HG03095 (cell line): ENCODE results near the gene IGFBP4.

Source experiments
- ATAC-seq: cut with Tn5 transposase; IDR thresholded peaks from one replicate; pipeline ENCODE4 v1.9.1; 2021; ENCODE audit warnings: moderate library complexity; ENCODE audit not compliant: unreplicated experiment

IGFBP4 gene

DNA sequence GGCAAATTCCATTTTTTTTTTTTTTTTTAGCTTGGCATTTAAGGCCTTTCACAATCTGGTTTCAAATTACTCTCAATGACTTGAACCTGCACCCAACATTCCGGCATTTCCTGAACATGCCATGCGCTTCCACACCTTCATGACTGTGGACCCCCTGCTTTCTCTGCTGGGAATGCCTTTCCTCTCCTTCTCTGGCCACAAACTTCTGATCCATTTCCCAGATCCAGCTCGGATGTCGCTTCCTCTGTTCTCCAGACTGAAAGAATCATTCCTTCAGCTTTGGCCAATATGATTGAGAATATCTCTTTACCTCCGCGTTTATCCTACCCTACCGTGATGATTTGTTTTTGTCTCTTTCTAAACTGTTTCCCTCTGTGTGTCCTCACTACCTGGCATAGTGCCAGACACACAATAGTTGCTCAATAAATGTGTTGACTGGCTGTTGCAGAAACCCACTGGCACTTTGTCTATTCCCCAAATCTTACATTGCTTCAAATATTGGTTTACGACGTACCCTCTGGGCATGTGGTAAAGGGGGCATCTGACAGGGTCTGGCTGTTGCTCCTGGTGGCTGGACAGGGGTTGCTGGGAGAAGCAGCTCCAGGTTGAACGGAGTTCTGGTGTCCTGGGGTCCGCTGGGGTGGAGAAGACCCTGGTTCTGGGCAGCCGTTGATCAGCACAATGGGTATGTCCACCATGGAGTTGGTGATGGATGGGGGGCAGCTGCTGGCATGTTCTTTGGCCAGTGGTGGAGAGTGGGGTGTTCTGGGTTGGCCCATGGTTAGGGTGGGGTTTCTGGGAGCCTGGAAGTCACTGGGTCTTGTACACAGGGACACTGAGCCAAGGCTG, 43.5 kb downstream of the IGFBP4 start:
- no peak for ATAC-seq

DNA sequence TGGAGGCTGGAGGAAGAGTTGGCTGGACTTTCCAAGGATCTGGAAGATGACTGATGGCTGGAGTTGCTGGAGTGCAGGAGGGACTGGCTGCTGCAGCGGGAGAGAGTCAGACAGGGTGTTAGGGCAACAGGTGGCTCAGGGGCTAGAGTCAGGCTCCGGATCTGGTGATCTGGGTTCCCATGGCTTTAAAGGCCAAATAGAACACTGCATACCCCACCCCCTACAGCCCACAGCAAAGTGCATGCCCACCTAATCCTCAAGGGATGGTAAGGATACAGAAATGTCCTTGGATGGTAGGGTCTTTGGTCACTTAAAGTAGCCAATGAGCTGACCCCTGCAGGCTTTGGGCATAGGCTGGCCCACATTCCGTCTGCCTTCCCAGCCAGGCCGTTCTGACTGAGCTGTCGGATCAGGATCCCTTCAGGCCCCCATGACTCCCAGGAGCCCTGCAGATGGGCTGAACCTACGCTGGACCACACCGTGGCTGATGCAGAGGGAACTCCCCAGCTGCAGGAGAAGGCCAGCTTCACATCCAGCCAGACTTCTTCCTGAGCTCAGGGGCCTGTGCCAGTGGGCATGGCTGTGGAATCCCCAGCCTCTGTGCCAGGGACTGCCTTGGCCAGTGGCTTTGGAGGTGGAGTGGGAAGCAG, 44.2 kb downstream of the IGFBP4 start:
- no peak for ATAC-seq

DNA sequence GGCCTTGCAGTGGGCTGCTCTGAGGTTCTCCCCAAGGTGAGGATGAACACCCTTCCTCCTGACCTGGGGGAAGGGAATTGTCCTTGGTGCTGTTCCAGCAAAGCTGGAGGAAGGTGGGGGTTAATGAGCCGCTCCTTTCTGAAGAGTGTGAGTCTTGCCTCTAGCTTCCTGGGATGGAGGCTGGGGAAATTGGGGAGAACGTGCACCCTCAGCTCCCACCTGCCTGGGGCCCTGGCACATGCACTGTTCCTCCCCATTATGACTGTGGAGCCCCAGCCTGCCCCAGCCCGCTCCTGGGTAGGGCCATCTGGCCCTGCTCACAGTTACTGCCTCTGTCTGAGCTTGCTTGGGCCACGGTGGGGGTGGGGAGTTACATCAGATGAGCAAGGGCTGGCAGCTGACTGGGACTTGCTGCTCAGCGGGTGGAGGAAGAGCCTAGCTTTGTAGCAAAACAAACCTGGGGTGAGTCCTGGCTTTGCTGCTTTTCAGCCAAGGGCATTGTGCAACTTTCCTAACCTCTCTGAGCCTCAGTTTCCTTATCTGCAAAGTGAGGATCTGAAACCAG, 47.1 kb downstream of the IGFBP4 start:
- no peak for ATAC-seq

DNA sequence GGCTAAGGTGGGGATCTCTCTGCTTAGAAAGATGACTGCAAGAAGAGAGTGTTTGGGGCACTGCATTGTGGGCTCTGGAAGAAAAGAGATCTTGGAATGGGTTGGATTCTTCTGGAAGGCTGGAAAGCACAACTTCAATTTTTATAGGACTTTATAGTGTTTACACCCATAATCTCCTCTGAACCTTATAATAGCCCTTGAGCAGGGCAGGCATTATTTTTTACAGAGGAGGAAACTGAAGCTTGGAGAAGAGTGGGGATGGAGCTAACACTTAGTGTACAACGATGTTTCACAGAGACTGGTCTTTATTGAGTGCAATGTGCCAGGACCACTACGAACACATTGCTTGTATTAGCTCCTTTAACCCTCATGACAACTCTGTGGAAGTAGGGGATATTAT, 47.7 kb downstream of the IGFBP4 start:
- ATAC-seq = no peak

DNA sequence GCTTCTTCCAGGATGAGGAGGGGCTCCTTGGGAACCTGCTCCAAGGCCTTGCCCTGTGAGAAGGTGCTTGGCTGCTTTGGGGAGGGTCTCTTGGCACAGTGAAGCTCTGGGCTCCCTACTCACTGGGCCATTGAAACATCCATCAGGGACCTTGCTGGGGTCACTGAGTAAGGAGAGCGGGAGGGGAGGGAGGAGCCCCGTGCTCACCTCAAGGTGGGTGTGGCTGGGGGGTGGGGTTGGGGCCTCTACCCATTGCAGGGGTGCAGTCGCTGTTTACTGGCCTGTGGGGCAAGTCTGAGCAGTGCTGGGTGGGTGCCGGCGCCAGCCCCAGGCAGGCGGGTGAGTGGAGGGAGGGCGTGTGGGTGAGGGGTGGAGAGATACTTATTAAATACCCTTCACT, 48.2 kb downstream of the IGFBP4 start:
- ATAC-seq = no peak

DNA sequence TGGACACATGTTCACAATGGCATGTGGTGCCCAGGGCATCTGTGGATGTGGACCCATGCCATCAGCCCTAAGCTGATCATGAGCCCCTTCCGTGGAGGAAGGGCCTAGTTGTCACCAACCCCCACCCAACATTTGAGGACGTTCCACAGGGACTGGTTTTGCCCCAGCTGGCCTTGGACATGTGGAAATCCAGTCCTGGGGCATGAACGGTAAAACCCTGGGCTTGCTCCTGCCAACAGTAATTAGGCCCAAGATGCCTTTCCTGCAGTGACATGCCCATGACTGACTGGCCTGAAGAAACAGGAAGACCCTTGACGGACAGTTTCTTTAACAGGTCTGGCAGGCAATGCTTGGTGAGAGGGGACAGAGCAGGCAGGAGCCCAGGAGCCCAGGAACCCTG, 50.4 kb downstream of the IGFBP4 start:
- no peak for ATAC-seq

DNA sequence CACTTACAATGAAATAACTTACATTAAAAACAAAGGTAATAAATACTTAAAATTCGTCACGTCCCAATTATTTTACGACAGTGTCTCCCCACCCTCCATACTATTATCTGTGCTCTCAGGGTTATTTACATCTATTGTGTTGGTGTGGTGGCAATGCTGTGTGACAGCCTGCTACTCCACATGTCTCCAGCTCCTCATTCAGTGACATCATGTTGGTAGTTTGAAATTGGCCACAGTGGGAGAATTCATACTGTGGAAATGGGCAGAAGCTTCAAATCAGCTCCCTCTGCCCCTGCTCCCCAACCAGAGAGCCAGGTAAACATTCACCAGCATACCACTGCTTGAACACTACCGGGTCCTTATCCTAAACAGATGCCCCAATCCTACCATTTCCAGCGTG, 51.9 kb downstream of the IGFBP4 start:
- no peak for ATAC-seq

DNA sequence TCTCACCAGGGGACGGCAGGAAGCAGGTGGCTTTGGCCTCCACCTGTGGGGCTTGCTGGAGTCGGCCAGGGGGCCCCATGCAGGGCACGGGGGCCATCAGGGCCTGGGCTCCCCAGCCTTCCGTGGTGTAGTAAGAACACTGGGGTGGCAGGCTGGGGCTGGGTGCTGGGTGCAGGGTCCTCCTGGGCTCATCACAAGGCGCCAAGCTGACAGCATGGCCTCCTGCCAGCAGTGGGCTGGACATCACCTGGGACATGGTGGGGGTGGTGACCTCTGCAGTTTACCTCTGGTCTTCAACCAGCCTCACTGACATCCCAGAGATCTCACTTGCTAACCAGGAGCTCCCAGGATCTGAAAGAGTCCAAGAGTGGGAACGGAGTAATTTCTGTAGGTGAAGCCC, 52.9 kb downstream of the IGFBP4 start:
- no peak for ATAC-seq

DNA sequence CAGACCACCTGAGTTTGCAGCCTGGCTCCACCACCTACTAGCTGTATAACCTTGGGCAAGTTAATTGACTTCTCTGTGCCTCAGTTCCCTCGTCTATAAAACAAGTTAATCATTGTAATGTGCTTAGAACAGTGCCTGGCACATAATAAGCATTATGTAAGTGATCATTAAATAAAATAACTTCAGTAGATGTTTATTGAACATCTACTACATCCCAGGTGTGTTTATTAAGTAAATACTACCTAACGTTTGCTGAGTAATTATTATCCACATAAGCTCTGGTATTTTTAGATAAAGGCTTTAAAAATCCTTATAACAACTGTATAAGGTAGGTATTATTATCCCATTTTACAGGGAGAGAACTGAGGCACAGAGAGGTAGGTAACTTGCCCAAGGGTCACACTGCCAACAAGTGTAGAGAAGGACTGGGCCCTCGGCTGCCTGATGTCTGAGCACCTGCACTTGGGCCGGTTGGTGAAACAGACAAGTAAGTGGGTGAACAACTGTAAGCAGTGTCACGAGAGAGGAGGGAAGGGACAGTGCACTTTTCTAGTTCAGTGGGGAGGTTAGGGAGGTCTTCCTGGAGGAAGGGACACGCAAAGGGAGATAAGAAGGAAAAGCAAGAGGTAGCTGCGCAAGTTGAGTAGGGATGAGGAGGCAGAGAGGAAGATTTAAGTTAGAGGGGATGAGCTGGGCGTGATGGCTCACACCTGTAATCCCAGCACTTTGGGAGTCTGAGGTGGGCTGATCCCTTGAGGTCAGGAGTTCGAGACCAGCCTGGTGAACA, 53.6 kb downstream of the IGFBP4 start:
- ATAC-seq = no peak

DNA sequence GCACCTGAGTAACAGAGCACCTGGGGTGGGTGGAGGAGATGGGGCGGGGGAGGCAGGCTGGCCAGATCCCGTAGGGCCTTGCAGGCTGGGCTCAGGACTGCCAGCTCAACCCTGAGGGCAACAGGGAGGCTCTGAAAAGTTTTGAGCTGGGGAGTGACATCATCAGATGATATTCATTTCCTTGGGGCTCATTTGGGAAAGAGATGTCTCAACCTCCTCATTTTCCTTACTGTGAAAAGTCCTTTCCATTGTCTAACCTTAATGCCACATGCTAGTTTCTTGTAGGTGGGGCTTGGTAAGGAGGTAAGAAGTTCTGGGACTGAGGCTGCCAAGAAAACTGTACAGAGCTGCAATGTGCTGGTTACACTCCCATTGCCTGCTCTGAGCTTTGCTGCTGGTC, 54.4 kb downstream of the IGFBP4 start:
- ATAC-seq = no peak

DNA sequence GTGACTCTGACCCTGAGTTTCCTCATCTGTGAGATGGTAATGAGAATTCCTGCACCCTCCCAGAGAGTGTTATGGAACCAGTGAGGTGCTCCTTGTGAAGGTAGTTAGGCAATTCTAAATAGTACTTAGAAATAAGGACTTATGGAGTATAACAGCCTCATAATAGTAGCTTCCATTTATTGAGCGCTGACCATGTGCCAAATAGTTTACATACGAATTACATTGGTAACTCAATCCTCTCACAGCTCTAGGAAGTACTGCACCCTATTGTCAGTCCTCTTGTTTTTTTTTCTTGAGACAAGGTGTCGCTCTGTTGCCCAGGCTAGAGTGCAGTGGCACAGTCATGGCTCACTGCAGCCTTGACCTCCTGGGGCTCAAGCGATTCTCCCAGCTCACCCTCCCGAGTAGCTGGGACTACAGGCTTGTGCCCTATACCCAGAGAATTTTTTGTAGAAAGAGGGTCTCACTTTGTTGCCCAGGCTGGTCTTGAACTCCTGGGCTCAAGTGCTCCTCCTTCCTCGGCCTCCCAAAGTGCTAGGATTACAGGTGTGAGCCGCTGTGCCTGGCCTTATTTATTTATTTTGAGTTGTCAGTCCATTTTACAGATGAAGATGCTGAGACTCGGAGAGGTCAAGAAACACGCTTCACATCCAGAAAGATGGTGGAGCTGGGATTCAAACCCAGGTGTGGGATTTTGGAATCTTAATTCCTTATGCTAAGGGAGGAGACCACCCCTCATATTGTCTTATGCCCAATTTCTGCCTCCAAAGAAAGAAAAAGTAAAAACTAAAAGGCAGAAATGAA, 55.2 kb downstream of the IGFBP4 start:
- no peak for ATAC-seq

DNA sequence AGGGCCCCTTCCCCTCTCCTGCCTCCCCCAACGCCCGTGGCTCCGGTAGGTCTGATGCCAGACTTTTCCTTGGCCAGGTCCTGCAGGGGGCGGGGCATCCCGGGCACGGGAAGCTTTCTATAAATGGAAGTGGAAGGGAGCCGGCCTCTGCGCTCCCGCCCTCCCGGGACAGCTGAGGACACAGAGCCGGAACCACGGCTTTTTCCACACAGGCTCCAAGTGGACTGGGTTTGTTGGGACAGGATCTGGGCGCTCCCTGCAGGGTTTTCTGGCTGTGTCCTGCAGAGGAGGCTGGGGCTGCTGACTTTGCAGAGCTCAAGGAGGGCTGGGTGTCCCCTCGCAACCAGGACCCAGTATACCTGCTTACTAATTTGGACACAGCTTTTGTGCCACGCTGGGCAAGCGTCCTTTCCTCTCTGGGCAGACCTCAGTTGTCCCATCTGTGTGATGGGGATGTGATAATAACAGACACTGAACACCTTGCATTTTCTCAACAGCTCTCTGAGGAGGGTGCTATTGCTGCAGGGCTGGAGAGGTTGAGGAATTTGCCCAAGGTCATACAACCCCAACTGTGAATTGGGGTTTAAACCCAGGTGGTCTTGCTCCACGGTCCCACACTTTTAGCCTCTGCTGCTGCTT, 56.4 kb downstream of the IGFBP4 start:
- ATAC-seq = no peak

DNA sequence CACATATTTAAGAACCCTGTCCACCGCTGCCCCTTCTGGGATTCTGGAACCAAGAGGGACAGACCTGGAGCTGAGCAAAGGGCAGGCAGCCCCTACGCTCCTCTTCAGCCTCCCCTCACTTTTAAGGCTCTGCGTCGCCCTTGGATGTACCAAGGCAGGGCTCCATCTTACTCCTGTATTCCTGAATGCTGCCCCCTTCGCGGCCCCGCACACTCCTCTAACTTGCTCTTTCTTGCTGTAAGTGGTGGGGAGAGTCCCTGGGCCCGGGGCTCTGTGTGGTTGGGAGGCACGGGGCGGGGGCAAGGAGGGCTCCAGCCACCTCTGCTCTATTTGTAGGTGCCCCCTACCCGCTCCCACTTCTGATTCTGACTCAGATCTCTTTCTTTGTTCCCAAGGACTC, 56.9 kb downstream of the IGFBP4 start:
- ATAC-seq = no peak

DNA sequence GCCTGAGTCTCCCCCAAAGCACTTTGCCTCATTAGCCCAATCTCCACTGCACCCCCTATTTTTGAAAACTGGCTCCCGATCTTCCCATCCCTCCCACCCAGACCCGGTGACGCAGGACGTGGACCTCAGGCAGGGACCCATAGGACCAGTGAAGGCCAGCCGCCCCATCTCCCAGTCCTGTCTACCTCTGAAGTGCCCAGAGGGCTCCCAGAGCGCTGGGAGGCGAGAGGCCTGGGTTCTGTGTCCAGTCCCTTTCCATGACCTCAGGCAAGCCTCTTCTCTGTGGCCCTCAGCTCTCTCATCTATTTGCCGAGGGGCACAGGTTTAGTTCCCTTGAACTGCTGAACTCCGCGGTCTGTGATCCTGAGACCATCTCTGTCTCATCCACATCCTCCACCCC, 57.5 kb downstream of the IGFBP4 start:
- ATAC-seq = no peak

DNA sequence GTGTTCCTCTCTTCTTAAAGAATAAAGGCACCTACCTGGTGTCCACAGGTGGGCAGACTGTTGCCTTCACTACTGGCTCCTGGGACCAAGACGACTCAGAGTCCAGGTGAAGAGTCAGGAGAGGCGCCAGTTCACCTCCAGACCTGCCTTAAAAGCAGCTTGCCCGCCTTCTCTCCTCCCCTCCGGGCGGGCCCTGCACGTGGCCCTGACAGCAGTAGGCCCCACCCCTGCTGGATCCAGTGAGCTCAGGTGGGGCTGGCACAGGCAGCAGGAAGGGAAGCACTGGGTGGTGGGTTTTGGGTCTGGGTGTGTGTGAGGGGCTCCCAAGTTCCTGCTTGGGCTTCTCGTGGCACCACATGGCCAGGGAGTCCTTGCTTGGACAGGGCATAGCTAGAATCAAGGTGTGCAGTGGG, 58.3 kb downstream of the IGFBP4 start, which contains the start of gene TNS4:
Gene TNS4, minus strand, starts transcription at position 125 of the 413 bp plus-strand sequence. CDS start 5,198 bp downstream, outside the sequence.
- no peak for ATAC-seq

DNA sequence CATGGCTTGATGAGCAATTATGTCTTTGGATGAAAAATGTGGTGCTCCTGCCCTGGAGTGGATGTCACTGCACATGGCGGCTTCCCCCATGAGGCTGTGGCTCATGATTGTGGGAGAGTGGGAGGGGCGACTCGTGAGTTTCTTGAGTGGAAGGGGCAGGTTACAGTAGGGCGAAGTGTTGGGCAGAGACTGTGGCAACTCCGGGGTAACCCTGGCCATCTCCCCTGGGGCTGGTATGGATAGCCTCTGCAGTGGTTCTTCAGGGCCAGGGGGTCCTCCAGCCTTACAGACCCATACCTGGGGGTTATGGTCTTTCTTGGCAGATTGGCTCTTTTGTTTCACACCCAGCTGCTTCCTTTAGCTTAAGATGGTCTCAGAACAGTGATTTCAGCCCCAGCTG, 59.5 kb downstream of the IGFBP4 start:
- ATAC-seq = no peak

DNA sequence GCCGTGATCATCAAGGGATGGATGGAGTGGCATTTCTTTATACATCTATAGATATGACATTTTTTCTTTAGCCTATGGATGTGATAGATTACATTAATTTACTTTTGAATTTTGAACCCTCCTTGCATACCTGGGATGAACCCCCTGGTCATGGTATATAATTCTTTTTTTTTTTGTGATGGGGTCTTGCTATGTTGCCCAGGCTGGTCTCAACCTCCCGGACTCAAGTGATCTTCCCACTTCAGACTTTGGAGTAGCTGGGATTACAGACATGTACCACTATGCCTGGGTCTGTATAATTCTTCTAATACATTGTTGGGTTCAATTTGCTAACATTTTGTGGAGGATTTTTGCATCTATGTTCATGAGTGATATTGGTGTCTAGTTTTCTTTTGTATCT, 59.9 kb downstream of the IGFBP4 start:
- no peak for ATAC-seq

DNA sequence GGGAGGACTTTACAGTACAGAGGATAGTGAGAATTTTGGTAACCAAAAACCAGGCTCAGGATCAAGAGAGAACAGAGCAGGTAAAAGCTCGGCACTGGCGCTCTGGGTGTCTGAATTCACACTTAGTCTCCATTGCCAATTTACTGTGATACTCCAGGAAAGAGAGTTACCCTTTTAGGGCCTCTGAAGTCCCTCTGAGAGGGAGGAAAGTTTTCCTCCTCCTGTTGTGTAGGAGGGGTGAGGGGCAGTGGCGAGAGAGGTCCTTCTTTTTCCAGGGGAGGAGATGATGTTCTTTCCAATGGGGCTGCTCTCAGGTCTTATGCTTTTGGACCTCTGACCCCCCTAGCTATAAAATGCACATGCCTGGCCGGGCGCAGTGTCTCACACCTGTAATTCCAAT, 63.5 kb downstream of the IGFBP4 start:
- ATAC-seq = no peak
